C4-2B (cell line): ENCODE results near the gene SCARB1.

ENCODE experiments used
- CTCF ChIP-seq: fragments of 450-650 bp; conservative IDR thresholded peaks from 2 replicates; pipeline ENCODE4 v1.5.1; 2017; ENCODE audit warnings: mild to moderate bottlenecking
- ZFX ChIP-seq: fragments of 450-650 bp; IDR thresholded peaks from 2 replicates; pipeline ENCODE4 v1.6.1; 2017

GRCh38 chr12:124854637-124855184 is 9.0 kb downstream of the SCARB1 start:
- no peak for TF ChIP-seq CTCF
- no peak for TF ChIP-seq ZFX
